GM13976 (cell line): ENCODE data around the gene DENND4C.

Source experiments
- DNase-seq: peaks from one replicate; pipeline ENCODE4 v3.0.0; 2012; ENCODE audit warnings: low spot score
- CTCF ChIP-seq: IDR thresholded peaks from 2 replicates; pipeline ENCODE4 v1.5.1; 2012; ENCODE audit warnings: borderline replicate concordance, mild to moderate bottlenecking; ENCODE audit not compliant: insufficient read depth; ENCODE audit errors: extremely low read depth, missing control alignments, control extremely low read depth
- in situ Hi-C: fragments of 300-500 bp; cut with MboI; formaldehyde crosslinking; loops from one replicate; pipeline ENCODE4 v1.12.0; 2022; ENCODE audit warnings: low sequenced_read_pairs, mixed read lengths, inconsistent platforms; ENCODE audit not compliant: unreplicated experiment

DENND4C gene

GRCh38 chr9:19306568-19306967 lies 76.1 kb downstream of the DENND4C start:
- no peak for DNase-seq
- in situ Hi-C loops = no loop called here
- TF ChIP-seq CTCF = no peak

GRCh38 chr9:19310246-19310645 lies 79.8 kb downstream of the DENND4C start:
- in situ Hi-C loops = no loop called here
- TF ChIP-seq CTCF = no peak
- no peak for DNase-seq

- no peak for DNase-seq
- TF ChIP-seq CTCF = no peak
- in situ Hi-C loops = no loop called here
Measured at GRCh38 chr9:19313573-19313972, 83.1 kb downstream of the DENND4C start.

- TF ChIP-seq CTCF = no peak
- DNase-seq = no peak
- in situ Hi-C loops = no loop called here
Measured at GRCh38 chr9:19320495-19320894, 90.0 kb downstream of the DENND4C start.

- in situ Hi-C loops = no loop called here
- no peak for TF ChIP-seq CTCF
- DNase-seq = no peak
Measured at GRCh38 chr9:19331877-19332276, 101.4 kb downstream of the DENND4C start.

GRCh38 chr9:19336166-19336565 lies 105.7 kb downstream of the DENND4C start:
- in situ Hi-C loops = no loop called here
- TF ChIP-seq CTCF = no peak
- no peak for DNase-seq

GRCh38 chr9:19342947-19343346 lies 112.5 kb downstream of the DENND4C start:
- DNase-seq = no peak
- in situ Hi-C loops = no loop called here
- TF ChIP-seq CTCF = no peak
